Measurements from ENCODE around the gene HSPA8. TPM values are rescaled to one million over a fixed set of nuclear protein-coding genes. Genes with fewer than 3 reads are reported as not detected.

The HSPA8 gene
- total RNA-seq, 2 experiments from 2014 or later = 1,029 to 1,909 TPM

DNA sequence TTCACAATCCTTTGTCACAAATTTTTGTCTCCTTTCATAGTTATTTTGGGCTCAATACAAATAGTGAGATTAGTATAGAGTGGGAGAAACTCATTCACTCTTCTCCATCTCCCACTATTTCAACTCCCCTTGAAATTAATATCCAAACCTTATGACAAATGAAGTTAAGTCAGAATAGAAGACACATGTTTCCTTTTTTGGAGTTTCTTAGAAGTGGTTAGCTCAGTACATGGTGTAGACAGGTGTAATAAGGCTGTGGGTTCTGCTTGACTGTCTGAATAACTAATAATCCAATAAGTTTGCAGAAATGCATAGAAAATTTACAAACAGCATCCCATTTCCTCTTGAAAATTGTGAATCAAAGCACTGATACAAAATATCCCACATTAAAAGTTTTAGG, 10.8 kb upstream of the HSPA8 start:
- no peak for DNase-seq (ENCODE audit: low spot score)
- no peak overlapping the region for H3K4me3 ChIP-seq (ENCODE audit: low read depth, low read length, poor library complexity, severe bottlenecking)
- no peak overlapping the region for H2AFZ ChIP-seq (ENCODE audit: low read length)
- no peaks in the 10 kb centered on the region for H3K9me3 ChIP-seq (ENCODE audit: low read length)
- TF ChIP-seq EZH2phosphoT487 (IDR thresholded peaks at IDR 0.05; ENCODE audit: borderline replicate concordance, low read depth, low read length) = no peak
- TF ChIP-seq, protein P1, sequence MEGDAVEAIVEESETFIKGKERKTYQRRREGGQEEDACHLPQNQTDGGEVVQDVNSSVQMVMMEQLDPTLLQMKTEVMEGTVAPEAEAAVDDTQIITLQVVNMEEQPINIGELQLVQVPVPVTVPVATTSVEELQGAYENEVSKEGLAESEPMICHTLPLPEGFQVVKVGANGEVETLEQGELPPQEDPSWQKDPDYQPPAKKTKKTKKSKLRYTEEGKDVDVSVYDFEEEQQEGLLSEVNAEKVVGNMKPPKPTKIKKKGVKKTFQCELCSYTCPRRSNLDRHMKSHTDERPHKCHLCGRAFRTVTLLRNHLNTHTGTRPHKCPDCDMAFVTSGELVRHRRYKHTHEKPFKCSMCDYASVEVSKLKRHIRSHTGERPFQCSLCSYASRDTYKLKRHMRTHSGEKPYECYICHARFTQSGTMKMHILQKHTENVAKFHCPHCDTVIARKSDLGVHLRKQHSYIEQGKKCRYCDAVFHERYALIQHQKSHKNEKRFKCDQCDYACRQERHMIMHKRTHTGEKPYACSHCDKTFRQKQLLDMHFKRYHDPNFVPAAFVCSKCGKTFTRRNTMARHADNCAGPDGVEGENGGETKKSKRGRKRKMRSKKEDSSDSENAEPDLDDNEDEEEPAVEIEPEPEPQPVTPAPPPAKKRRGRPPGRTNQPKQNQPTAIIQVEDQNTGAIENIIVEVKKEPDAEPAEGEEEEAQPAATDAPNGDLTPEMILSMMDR (conservative IDR thresholded peaks at IDR 0.05; ENCODE audit: low read length) = no peak
- ChIA-PET POLR2A (interaction anchor here (0.5 to 0.9 kb wide), 2 partner anchors 8 to 42 kb away, joined by 3 to 7 read pairs; no protein-coding TSS in a partner anchor), CTCF (ENCODE audit: unreplicated experiment) (no interaction called here)
- intact Hi-C loops (cut with micrococcal nuclease; ENCODE audit: unreplicated experiment) = no loop called here
- no peak overlapping the region for H3K4me2 ChIP-seq (ENCODE audit: low read length)
- H3K4me1 ChIP-seq (ENCODE audit: insufficient read depth, low read length, poor library complexity, severe bottlenecking) = peaks cover 35% of the 10 kb centered on the region
- H4K20me1 ChIP-seq (ENCODE audit: insufficient read depth, low read length) = no peaks in the 10 kb centered on the region
- H3K36me3 ChIP-seq (ENCODE audit: insufficient read depth, low read length) = no peaks in the 10 kb centered on the region
- H3K79me2 ChIP-seq (ENCODE audit: insufficient read depth, low read depth, low read length) = peaks cover 4% of the 10 kb centered on the region; the same call in 1 of the 2 replicates
- BruUV-seq (replicated peaks) = no TSS peak
- H3K9me2 ChIP-seq (ENCODE audit: insufficient read depth, low read length) = no peaks in the 10 kb centered on the region
- H3K27ac ChIP-seq (ENCODE audit: low read depth, low read length, poor library complexity, severe bottlenecking) = no peak overlapping the region

GRCh38 chr11:123072332-123072761, 10.4 kb upstream of the HSPA8 start:
- H4K20me1 ChIP-seq (ENCODE audit: insufficient read depth, low read length) = no peaks in the 10 kb centered on the region
- no TSS peak for BruUV-seq (replicated peaks)
- no peaks in the 10 kb centered on the region for H3K9me2 ChIP-seq (ENCODE audit: insufficient read depth, low read length)
- no peak for DNase-seq (ENCODE audit: low spot score)
- peaks cover 35% of the 10 kb centered on the region for H3K4me1 ChIP-seq (ENCODE audit: insufficient read depth, low read length, poor library complexity, severe bottlenecking)
- peaks cover 4% of the 10 kb centered on the region; the same call in 1 of the 2 replicates for H3K79me2 ChIP-seq (ENCODE audit: insufficient read depth, low read depth, low read length)
- ChIA-PET CTCF (ENCODE audit: unreplicated experiment) (no interaction called here), POLR2A (interaction anchor here (0.9 kb wide), 1 partner anchor 11 kb away, joined by 3 read pairs; no protein-coding TSS in a partner anchor)
- H3K4me3 ChIP-seq (ENCODE audit: low read depth, low read length, poor library complexity, severe bottlenecking) = no peak overlapping the region
- H3K27ac ChIP-seq (ENCODE audit: low read depth, low read length, poor library complexity, severe bottlenecking) = no peak overlapping the region
- TF ChIP-seq, protein P1 (conservative IDR thresholded peaks at IDR 0.05; ENCODE audit: low read length) = no peak
- TF ChIP-seq EZH2phosphoT487 (IDR thresholded peaks at IDR 0.05; ENCODE audit: borderline replicate concordance, low read depth, low read length) = no peak
- no peaks in the 10 kb centered on the region for H3K36me3 ChIP-seq (ENCODE audit: insufficient read depth, low read length)
- no peaks in the 10 kb centered on the region for H3K9me3 ChIP-seq (ENCODE audit: low read length)
- intact Hi-C loops (cut with micrococcal nuclease; ENCODE audit: unreplicated experiment) = no loop called here
- H3K4me2 ChIP-seq (ENCODE audit: low read length) = no peak overlapping the region
- no peak overlapping the region for H2AFZ ChIP-seq (ENCODE audit: low read length)

Data from OCI-LY7 (cell line).